Measurements from ENCODE around the gene SLC24A1. TPM values are rescaled to one million over a fixed set of nuclear protein-coding genes. Genes with fewer than 3 reads are reported as not detected.
A peak's percentile ranks its signal among the peaks of the same experiment; 100 is the strongest.

The SLC24A1 gene
- total RNA-seq, 2 experiments from 2014 or later, result 4.8 to 21.6 TPM

- intact Hi-C loops (cut with micrococcal nuclease; ENCODE audit: unreplicated experiment), result no loop called here
- Histone ChIP-seq H2AFZ (ENCODE audit: low read length) (no peak overlapping the region), H3K4me2 (ENCODE audit: low read length) (no peak overlapping the region), H3K4me3 (ENCODE audit: low read depth, low read length, poor library complexity, severe bottlenecking) (no peak overlapping the region), H3K4me1 (ENCODE audit: insufficient read depth, low read length, poor library complexity, severe bottlenecking) (peaks cover 12% of the 10 kb centered on the region), H3K36me3 (ENCODE audit: insufficient read depth, low read length) (peaks cover 86% of the 10 kb centered on the region), H3K9me3 (ENCODE audit: low read length) (no peaks in the 10 kb centered on the region), H3K9me2 (ENCODE audit: insufficient read depth, low read length) (no peaks in the 10 kb centered on the region), H3K79me2 (ENCODE audit: insufficient read depth, low read depth, low read length) (no peaks in the 10 kb centered on the region), H4K20me1 (ENCODE audit: insufficient read depth, low read length) (no peaks in the 10 kb centered on the region), H3K27ac (ENCODE audit: low read depth, low read length, poor library complexity, severe bottlenecking) (no peak overlapping the region)
- DNase-seq (ENCODE audit: low spot score), result peak; percentile 11
- no peak for TF ChIP-seq EZH2phosphoT487 (IDR thresholded peaks at IDR 0.05; ENCODE audit: borderline replicate concordance, low read depth, low read length)
- TF ChIP-seq, protein P1, sequence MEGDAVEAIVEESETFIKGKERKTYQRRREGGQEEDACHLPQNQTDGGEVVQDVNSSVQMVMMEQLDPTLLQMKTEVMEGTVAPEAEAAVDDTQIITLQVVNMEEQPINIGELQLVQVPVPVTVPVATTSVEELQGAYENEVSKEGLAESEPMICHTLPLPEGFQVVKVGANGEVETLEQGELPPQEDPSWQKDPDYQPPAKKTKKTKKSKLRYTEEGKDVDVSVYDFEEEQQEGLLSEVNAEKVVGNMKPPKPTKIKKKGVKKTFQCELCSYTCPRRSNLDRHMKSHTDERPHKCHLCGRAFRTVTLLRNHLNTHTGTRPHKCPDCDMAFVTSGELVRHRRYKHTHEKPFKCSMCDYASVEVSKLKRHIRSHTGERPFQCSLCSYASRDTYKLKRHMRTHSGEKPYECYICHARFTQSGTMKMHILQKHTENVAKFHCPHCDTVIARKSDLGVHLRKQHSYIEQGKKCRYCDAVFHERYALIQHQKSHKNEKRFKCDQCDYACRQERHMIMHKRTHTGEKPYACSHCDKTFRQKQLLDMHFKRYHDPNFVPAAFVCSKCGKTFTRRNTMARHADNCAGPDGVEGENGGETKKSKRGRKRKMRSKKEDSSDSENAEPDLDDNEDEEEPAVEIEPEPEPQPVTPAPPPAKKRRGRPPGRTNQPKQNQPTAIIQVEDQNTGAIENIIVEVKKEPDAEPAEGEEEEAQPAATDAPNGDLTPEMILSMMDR (conservative IDR thresholded peaks at IDR 0.05; ENCODE audit: low read length), result no peak
- TSS peak; percentile 80 for BruUV-seq (replicated peaks)
- POLR2A ChIA-PET, result interaction anchor here (1.5 kb wide), 1 partner anchor 47 kb away, joined by 4 read pairs; the partner anchor contains the start of gene HACD3
- CTCF ChIA-PET (ENCODE audit: unreplicated experiment), result no interaction called here
Observed at GRCh38 chr15:65577129-65577996, 44.4 kb upstream of the SLC24A1 start.

DNA sequence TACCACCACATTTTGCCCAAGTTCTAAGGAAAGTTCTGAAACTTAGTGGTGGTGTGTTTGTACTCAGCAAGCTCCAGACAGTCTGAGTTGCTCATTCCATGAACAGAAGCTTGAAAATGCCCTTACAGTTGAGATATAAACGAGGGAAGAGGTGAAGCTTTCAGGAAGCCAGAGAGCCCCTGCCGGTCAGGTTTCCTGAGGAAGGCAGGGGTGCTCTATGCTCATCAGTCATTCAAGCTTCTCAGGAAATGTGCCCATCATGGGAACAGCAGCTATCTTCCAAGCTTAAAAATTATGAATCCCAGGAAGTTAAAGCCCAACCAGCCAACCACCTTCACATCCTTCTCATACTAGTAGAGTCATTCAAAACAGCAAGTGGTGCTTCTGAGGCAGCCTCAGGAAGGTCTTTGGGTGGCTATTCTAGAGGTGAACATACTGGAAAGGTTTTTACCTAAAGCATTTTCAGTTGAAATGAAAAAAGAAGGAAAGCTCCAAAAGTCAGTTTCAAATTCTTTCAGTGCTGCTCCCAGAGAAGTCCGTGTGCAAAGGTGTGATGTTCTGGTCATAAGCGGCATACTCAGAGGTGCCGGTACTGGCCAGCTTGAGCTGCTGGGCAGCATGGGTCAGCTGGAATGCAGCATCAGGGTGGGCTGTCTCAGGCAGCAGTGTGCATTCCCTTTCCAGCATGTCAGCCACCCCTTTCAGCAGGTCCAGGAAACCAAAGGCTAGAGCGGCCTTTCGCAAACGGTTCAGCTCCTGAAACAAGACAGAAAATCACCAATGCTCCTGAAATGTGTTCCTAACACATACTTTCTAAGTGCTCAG, 42.6 kb upstream of the SLC24A1 start:
- DNase-seq (ENCODE audit: low spot score), result no peak
- Histone ChIP-seq H3K27ac (ENCODE audit: low read depth, low read length, poor library complexity, severe bottlenecking) (no peak overlapping the region), H4K20me1 (ENCODE audit: insufficient read depth, low read length) (no peaks in the 10 kb centered on the region), H3K4me1 (ENCODE audit: insufficient read depth, low read length, poor library complexity, severe bottlenecking) (peaks cover 23% of the 10 kb centered on the region), H3K79me2 (ENCODE audit: insufficient read depth, low read depth, low read length) (no peaks in the 10 kb centered on the region), H3K9me2 (ENCODE audit: insufficient read depth, low read length) (no peaks in the 10 kb centered on the region), H3K36me3 (ENCODE audit: insufficient read depth, low read length) (peaks cover 94% of the 10 kb centered on the region), H3K4me2 (ENCODE audit: low read length) (no peak overlapping the region), H3K4me3 (ENCODE audit: low read depth, low read length, poor library complexity, severe bottlenecking) (no peak overlapping the region), H3K9me3 (ENCODE audit: low read length) (no peaks in the 10 kb centered on the region), H2AFZ (ENCODE audit: low read length) (no peak overlapping the region)
- POLR2A ChIA-PET, result interaction anchor here (1.3 to 1.5 kb wide), 2 partner anchors 24 to 49 kb away, joined by 3 to 4 read pairs; partner anchors contain the start of gene HACD3
- CTCF ChIA-PET (ENCODE audit: unreplicated experiment), result no interaction called here
- no peak for TF ChIP-seq EZH2phosphoT487 (IDR thresholded peaks at IDR 0.05; ENCODE audit: borderline replicate concordance, low read depth, low read length)
- TF ChIP-seq, protein P1 (conservative IDR thresholded peaks at IDR 0.05; ENCODE audit: low read length), result no peak
- TSS peak; percentile 76 for BruUV-seq (replicated peaks)
- intact Hi-C loops (cut with micrococcal nuclease; ENCODE audit: unreplicated experiment), result no loop called here
